Measurements from ENCODE around the gene OR6Y1. TPM values are rescaled to one million over a fixed set of nuclear protein-coding genes. Genes with fewer than 3 reads are reported as not detected.

The OR6Y1 gene
- total and polyA plus RNA-seq, 2 donors (not counting 3 experiments of a cell fraction or from before 2014, with no cell fraction given), result not detected

GRCh38 chr1:158534496-158534895, 19.7 kb downstream of the OR6Y1 start:
- no peak overlapping the region for H3K4me2 ChIP-seq (ENCODE audit: insufficient read depth, low read length)
- H3K27me3 ChIP-seq (ENCODE audit: control insufficient read depth in 2 of 2, insufficient read depth in 2 of 2, low read length in 2 of 2), result no peaks in the 10 kb centered on the region
- CTCF ChIA-PET, result no interaction called here
- DNase-seq (ENCODE audit: low read depth, low spot score) (no peak), FAIRE-seq (no peak)
- no peak overlapping the region for H2AFZ ChIP-seq (ENCODE audit: low read depth, low read length)
- H3K79me2 ChIP-seq (ENCODE audit: control insufficient read depth, insufficient read depth, low read length), result no peaks in the 10 kb centered on the region
- no peaks in the 10 kb centered on the region for H3K4me1 ChIP-seq (ENCODE audit: control insufficient read depth, extremely low read depth, insufficient read depth, low read length)
- H4K20me1 ChIP-seq (replicated peaks; ENCODE audit: control insufficient read depth, extremely low read depth, insufficient read depth, low read length), result no peaks in the 10 kb centered on the region
- no peaks in the 10 kb centered on the region for H3K9me1 ChIP-seq (replicated peaks; ENCODE audit: control insufficient read depth, extremely low read depth, insufficient read depth, low read length)
- dilution Hi-C loops (cut with MboI; ENCODE audit: extremely low pct_ligation_motif_present, low sequenced_read_pairs), result no loop called here
- no peaks in the 10 kb centered on the region for H3K9me3 ChIP-seq (replicated peaks; ENCODE audit: control insufficient read depth, insufficient read depth, low read length)
- intact Hi-C loops (cut with micrococcal nuclease), result no loop called here
- H3K27ac ChIP-seq (ENCODE audit: insufficient read depth, low read depth, low read length), result no peak overlapping the region
- no peak overlapping the region for H3K4me3 ChIP-seq (replicated peaks in 1 of 3; ENCODE audit: insufficient read depth in 1 of 3, low read depth in 1 of 3, low read length in 3 of 3)
- H3K36me3 ChIP-seq (ENCODE audit: control insufficient read depth in 2 of 2, extremely low read depth in 1 of 2, insufficient read depth in 2 of 2, low read length in 2 of 2), result no peaks in the 10 kb centered on the region
- BruUV-seq (replicated peaks), result no TSS peak
- POLR2A ChIA-PET, result no interaction called here
- no peak for TF ChIP-seq MAX (IDR thresholded peaks at IDR 0.05; ENCODE audit: insufficient read depth, insufficient read length)
- no peak for TF ChIP-seq POLR2A (IDR thresholded peaks at IDR 0.05; ENCODE audit: low read depth, low read length)
- no peak for TF ChIP-seq FOS (IDR thresholded peaks at IDR 0.05; ENCODE audit: borderline replicate concordance, insufficient read depth, low read length)
- TF ChIP-seq CTCF (IDR thresholded peaks at IDR 0.05; ENCODE audit: extremely low read depth in 1 of 2, insufficient read depth in 1 of 2, low read depth in 1 of 2, low read length in 2 of 2), result no peak
- TF ChIP-seq GATA2 (IDR thresholded peaks at IDR 0.05; ENCODE audit: insufficient read depth, insufficient read length, low read depth, low read length), result no peak
- no peak for TF ChIP-seq POLR2AphosphoS5 (IDR thresholded peaks at IDR 0.05; ENCODE audit: insufficient read depth, low read depth, low read length)
- no peak for TF ChIP-seq JUN (IDR thresholded peaks at IDR 0.05; ENCODE audit: borderline replicate concordance, insufficient read depth, insufficient read length, low read depth)
- H3K9ac ChIP-seq (replicated peaks; ENCODE audit: extremely low read depth, insufficient read depth, low read length), result no peak overlapping the region
